A549 treated with Mapracorat at 1 μM for 4 hours (cell line): ENCODE measurements around the gene GIMD1. TPM values are rescaled to one million over a fixed set of nuclear protein-coding genes. Genes with fewer than 3 reads are reported as not detected.

Experiments
- total RNA-seq: library from RNA; stranded (reverse); fragments of 200-300 nt; extraction: Qiagen RNA extraction; gene quantifications from 5 replicates; pipeline ENCODE4 v1.2.3, GENCODE V29; 2022

The GIMD1 gene
- total RNA-seq = not detected in 5 replicates

GRCh38 chr4:106368678-106369077 is at the start of gene GIMD1:
GIMD1 (minus strand) TSS chr4:106368778; CDS start chr4:106367435, 1,343 bp downstream.

GRCh38 chr4:106315968-106316772 is 52.4 kb downstream of the GIMD1 start, which contains the start of the genes AIMP1 and TBCK:
AIMP1 (plus strand) TSS chr4:106316550; CDS start chr4:106325010, 8,460 bp downstream.
TBCK (minus strand) TSS chr4:106316209; CDS start chr4:106308960, 7,249 bp downstream.

Other genes with a start within 250 kb of the GIMD1 start
- 2.0 to 2.9 TPM (median 2.7 TPM) in 5 replicates for gene TBCK, start 52.6 kb downstream of the GIMD1 start, total RNA-seq
- 41.7 to 45.9 TPM (median 45.2 TPM) in 5 replicates for gene AIMP1, start 52.2 kb downstream of the GIMD1 start, total RNA-seq